Epithelial cell of esophagus (primary cell): ENCODE data around the gene PCCA.

Experiments used
- DNase-seq: peaks from one replicate; pipeline ENCODE4 v3.0.0; 2010; ENCODE audit warnings: low read depth
- H3K4me3 ChIP-seq: 2 replicates; pipeline ENCODE4 v1.5.1; 2011; ENCODE audit warnings: mild to moderate bottlenecking, low read length, control low read depth
- CTCF ChIP-seq: IDR thresholded peaks from 2 replicates; pipeline ENCODE4 v1.5.1; 2011; ENCODE audit warnings: low read depth, mild to moderate bottlenecking, low read length, control low read depth, inconsistent platforms; ENCODE audit not compliant: insufficient read depth; ENCODE audit errors: missing control alignments

PCCA gene

DNA sequence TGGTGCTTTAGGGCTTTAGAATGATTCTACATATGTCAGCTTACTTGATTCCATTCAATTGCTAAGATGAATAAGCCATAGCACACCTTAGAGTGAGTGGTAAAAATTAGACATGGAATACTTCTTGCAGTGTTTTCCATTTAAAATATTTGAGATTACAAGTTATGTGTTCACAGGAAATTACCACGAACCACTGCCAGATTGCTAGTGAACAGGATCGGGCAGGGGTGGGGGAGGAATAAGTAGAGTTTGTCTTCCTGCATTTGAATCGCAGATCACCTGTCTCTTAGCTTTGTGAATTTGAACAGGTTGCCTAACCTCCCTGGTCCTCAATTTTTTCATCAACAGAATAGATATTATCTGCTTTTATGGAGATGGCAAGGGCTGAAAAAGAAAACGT, 375.1 kb downstream of the PCCA start:
- no peak for TF ChIP-seq CTCF
- no peak overlapping the region for H3K4me3 ChIP-seq
- DNase-seq: no peak

DNA sequence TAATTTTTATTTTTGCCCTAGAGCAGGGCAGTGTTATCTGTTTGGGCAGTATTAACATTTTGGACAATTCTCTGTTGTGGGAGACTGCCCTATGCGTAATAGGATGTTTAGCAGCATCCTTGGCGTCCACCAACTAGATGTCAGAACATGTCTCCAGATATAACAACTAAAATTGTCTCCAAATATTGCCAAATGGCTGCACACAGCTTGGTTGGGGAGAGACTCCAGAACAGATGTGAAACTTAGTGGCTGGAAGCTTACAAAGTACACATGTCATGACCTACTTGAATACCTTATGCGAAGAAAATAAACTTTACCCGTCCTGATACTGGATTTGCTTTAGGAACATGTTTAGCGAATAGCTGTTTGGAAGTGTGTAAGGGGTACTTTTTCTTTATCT, 376.7 kb downstream of the PCCA start:
- no peak for DNase-seq
- TF ChIP-seq CTCF: no peak
- no peak overlapping the region for H3K4me3 ChIP-seq

GRCh38 chr13:100470866-100471505, 382.1 kb downstream of the PCCA start:
- no peak for DNase-seq
- no peak for TF ChIP-seq CTCF
- H3K4me3 ChIP-seq: no peak overlapping the region

DNA sequence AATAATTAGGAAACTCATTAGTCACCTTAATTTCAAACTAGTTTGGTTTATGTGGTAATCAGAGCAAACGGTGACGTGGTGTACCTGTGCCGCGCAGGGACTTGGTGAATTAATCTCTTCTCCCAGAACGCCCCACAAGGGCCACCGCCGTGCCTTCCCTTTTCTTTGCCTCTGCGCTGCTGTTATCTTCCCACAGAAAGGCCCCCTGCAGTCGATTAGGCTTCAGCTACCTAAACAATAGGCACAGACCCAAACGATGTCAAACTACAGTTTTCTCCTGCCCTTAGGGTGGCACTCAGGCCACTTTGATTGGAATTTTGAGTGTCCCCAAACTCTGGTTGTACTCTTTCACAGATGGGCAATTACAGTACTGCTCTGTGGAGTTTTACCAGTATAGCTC, 384.2 kb downstream of the PCCA start:
- TF ChIP-seq CTCF: no peak
- no peak for DNase-seq
- no peak overlapping the region for H3K4me3 ChIP-seq

- DNase-seq: no peak
- TF ChIP-seq CTCF: no peak
- no peak overlapping the region for H3K4me3 ChIP-seq
Measured at GRCh38 chr13:100473501-100474044, 384.7 kb downstream of the PCCA start.

- H3K4me3 ChIP-seq: no peak overlapping the region
- no peak for DNase-seq
- TF ChIP-seq CTCF: no peak
Measured at GRCh38 chr13:100476963-100477362, 388.1 kb downstream of the PCCA start.
